CD14-positive monocyte (primary cell): ENCODE results near the gene MICAL2. TPM values are rescaled to one million over a fixed set of nuclear protein-coding genes. Genes with fewer than 3 reads are reported as not detected.

ENCODE experiments used
- DNase-seq, 3 donors: peaks; one replicate each; pipeline ENCODE4 v3.0.0-alpha.2; 2011 to 2022
- H2AFZ ChIP-seq: 2 replicates; pipeline ENCODE4 v1.6.0; 2012; ENCODE audit warnings: mild to moderate bottlenecking, low read depth, low read length, inconsistent platforms; ENCODE audit not compliant: insufficient read depth, poor library complexity, severe bottlenecking
- H3K27ac ChIP-seq, 2 donors: 1 replicate in 1 of 2; 2 replicates in 1 of 2; pipeline ENCODE4 v1.5.1; 2012 to 2013; ENCODE audit warnings: low read length in 2 of 2, control low read depth in 1 of 2, inconsistent platforms in 1 of 2, low read depth in 1 of 2, mild to moderate bottlenecking in 1 of 2
- H3K27me3 ChIP-seq, 2 donors: one replicate each; pipeline versions ENCODE4 v1.6.0 to v1.6.1; 2011 to 2013; ENCODE audit warnings: low read length in 2 of 2; ENCODE audit not compliant: control insufficient read depth in 2 of 2, insufficient read depth in 2 of 2
- H3K36me3 ChIP-seq, 2 donors: replicated peaks in 1 of 2; 1 replicate in 1 of 2; 2 replicates in 1 of 2; pipeline versions ENCODE4 v1.5.1 to v1.6.1; 2012 to 2013; ENCODE audit warnings: low read length in 2 of 2, control low read depth in 1 of 2, inconsistent platforms in 1 of 2, mild to moderate bottlenecking in 1 of 2; ENCODE audit not compliant: insufficient read depth in 2 of 2, control insufficient read depth in 1 of 2
- H3K4me1 ChIP-seq, 2 donors: 1 replicate in 1 of 2; 2 replicates in 1 of 2; pipeline versions ENCODE4 v1.5.1 to v1.6.1; 2012 to 2013; ENCODE audit warnings: low read length in 2 of 2, control low read depth in 1 of 2, inconsistent platforms in 1 of 2, mild to moderate bottlenecking in 1 of 2, moderate library complexity in 1 of 2; ENCODE audit not compliant: insufficient read depth in 2 of 2, control insufficient read depth in 1 of 2
- H3K4me2 ChIP-seq: replicated peaks from 2 replicates; pipeline ENCODE3; 2012; ENCODE audit warnings: low read length, moderate library complexity, mild to moderate bottlenecking; ENCODE audit not compliant: poor library complexity, severe bottlenecking; ENCODE audit errors: extremely low read depth
- H3K4me3 ChIP-seq, 3 experiments: fragments of 200-600 bp in 1 of 3; sonication (generic) in 1 of 3; replicated peaks in 1 of 3; 1 replicate in 2 of 3; 2 replicates in 1 of 3; pipeline ENCODE4 v1.5.1; 2011 to 2013; ENCODE audit warnings: low read length in 3 of 3, mild to moderate bottlenecking in 3 of 3, control low read depth in 2 of 3, low read depth in 2 of 3, inconsistent platforms in 1 of 3, moderate library complexity in 1 of 3
- H3K79me2 ChIP-seq: 2 replicates; pipeline ENCODE4 v1.6.0; 2012; ENCODE audit warnings: mild to moderate bottlenecking, control low read depth, inconsistent platforms, low read length, moderate library complexity; ENCODE audit not compliant: insufficient read depth
- H3K9ac ChIP-seq: 2 replicates; pipeline ENCODE4 v1.6.0; 2017; ENCODE audit warnings: low read length, mild to moderate bottlenecking; ENCODE audit not compliant: insufficient read depth, poor library complexity, severe bottlenecking
- H3K9me3 ChIP-seq, 2 donors: replicated peaks in 1 of 2; 1 replicate in 1 of 2; 2 replicates in 1 of 2; pipeline versions ENCODE4 v1.5.1 to v1.6.1; 2012 to 2013; ENCODE audit warnings: low read length in 2 of 2, control low read depth in 1 of 2; ENCODE audit not compliant: control insufficient read depth in 1 of 2, insufficient read depth in 1 of 2
- H4K20me1 ChIP-seq: 2 replicates; pipeline ENCODE4 v1.6.0; 2012; ENCODE audit warnings: mild to moderate bottlenecking, low read length, control low read depth, moderate library complexity; ENCODE audit not compliant: insufficient read depth
- H3K27ac Mint-ChIP-seq, 7 donors: one replicate each; pipeline ENCODE4 v1.8.0; 2020; ENCODE audit warnings: mild to moderate bottlenecking in 7 of 7, mixed read lengths in 7 of 7, moderate library complexity in 6 of 7, inconsistent platforms in 2 of 7
- H3K27me3 Mint-ChIP-seq, 3 donors: one replicate each; pipeline ENCODE4 v1.8.0; 2021 to 2022; ENCODE audit warnings: low read depth in 3 of 3, mild to moderate bottlenecking in 3 of 3, mixed read lengths in 3 of 3, moderate library complexity in 3 of 3, inconsistent platforms in 1 of 3
- H3K36me3 Mint-ChIP-seq, 2 donors: one replicate each; pipeline ENCODE4 v1.8.0; 2020; ENCODE audit warnings: mixed read lengths in 2 of 2, inconsistent platforms in 1 of 2, mild to moderate bottlenecking in 1 of 2
- H3K4me1 Mint-ChIP-seq: one replicate; pipeline ENCODE4 v1.8.0; 2020; ENCODE audit warnings: mild to moderate bottlenecking, mixed read lengths
- H3K4me3 Mint-ChIP-seq, 2 donors: one replicate each; pipeline ENCODE4 v1.8.0; 2020; ENCODE audit warnings: mild to moderate bottlenecking in 2 of 2, mixed read lengths in 2 of 2, moderate library complexity in 1 of 2
- H3K9me3 Mint-ChIP-seq, 7 donors: one replicate each; pipeline ENCODE4 v1.8.0; 2020 to 2022; ENCODE audit warnings: mixed read lengths in 7 of 7, mild to moderate bottlenecking in 6 of 7, moderate library complexity in 6 of 7, inconsistent platforms in 2 of 7
- CTCF ChIP-seq: fragments of 200-600 bp; IDR thresholded peaks from one replicate; pipeline ENCODE4 v1.8.0; 2022; ENCODE audit warnings: antibody characterized with exemption, mild to moderate bottlenecking
- WGBS: methylation state at CpG from one replicate; pipeline ENCODE4 v1.1.5; 2013; ENCODE audit warnings: missing lambda C conversion rate; ENCODE audit not compliant: insufficient coverage; 5-methylcytosine and 5-hydroxymethylcytosine counted together
- intact Hi-C, 2 donors: fragments of 100-400 bp; cut with micrococcal nuclease; formaldehyde crosslinking; loops; one replicate each; pipeline versions ENCODE4 v1.15.0 to v1.15.1; 2023
- polyA plus RNA-seq, 3 donors: library from polyadenylated mRNA; depleted of rRNA in 1 of 3; unstranded in 2 of 3; stranded (reverse) in 1 of 3; fragments of 300-500 nt in 2 of 3; fragments of >200 nt in 1 of 3; fragmentation: Illumina TruSeq in 2 of 3; gene quantifications; 1 replicate in 2 of 3; 2 replicates in 1 of 3; pipeline ENCODE4 v1.2.3, GENCODE V29; 2012 to 2021

Gene MICAL2
- polyA plus RNA-seq, 3 donors = 39.8 to 72.5 (median 44.0) TPM

- Mint-ChIP-seq H3K4me3 (no peak overlapping the region), H3K4me1 (peaks cover 54% of the 10 kb centered on the region), H3K9me3 (no peaks in the 10 kb centered on the region), H3K27ac (peak overlapping the region; percentile 91 to 100 (median 97)), H3K27me3 (peaks cover 0 to 4% (median 3%) of the 10 kb centered on the region in 3 donors), H3K36me3 (peaks cover 55 to 70% of the 10 kb centered on the region in 2 donors)
- peak overlapping the region; percentile 56 for H3K9ac ChIP-seq
- H3K36me3 ChIP-seq = peaks cover 41 to 52% of the 10 kb centered on the region in 2 donors
- intact Hi-C loops = no loop called here
- peaks cover 33% of the 10 kb centered on the region for H3K79me2 ChIP-seq
- peaks cover 52 to 64% of the 10 kb centered on the region in 2 donors for H3K4me1 ChIP-seq
- peak overlapping the region; percentile 95 to 96 for H3K27ac ChIP-seq
- no peaks in the 10 kb centered on the region for H3K9me3 ChIP-seq
- DNase-seq = no peak
- H3K4me2 ChIP-seq = no peak overlapping the region
- no peak for TF ChIP-seq CTCF
- 100% methylated on average over 2 of the region's 4 CpGs for WGBS
- H3K27me3 ChIP-seq = no peaks in the 10 kb centered on the region
- peaks cover 18% of the 10 kb centered on the region for H4K20me1 ChIP-seq
- H3K4me3 ChIP-seq = no peak overlapping the region
- H2AFZ ChIP-seq = no peak overlapping the region
Measured at GRCh38 chr11:12161137-12161536, 50.7 kb downstream of the MICAL2 start.

DNA sequence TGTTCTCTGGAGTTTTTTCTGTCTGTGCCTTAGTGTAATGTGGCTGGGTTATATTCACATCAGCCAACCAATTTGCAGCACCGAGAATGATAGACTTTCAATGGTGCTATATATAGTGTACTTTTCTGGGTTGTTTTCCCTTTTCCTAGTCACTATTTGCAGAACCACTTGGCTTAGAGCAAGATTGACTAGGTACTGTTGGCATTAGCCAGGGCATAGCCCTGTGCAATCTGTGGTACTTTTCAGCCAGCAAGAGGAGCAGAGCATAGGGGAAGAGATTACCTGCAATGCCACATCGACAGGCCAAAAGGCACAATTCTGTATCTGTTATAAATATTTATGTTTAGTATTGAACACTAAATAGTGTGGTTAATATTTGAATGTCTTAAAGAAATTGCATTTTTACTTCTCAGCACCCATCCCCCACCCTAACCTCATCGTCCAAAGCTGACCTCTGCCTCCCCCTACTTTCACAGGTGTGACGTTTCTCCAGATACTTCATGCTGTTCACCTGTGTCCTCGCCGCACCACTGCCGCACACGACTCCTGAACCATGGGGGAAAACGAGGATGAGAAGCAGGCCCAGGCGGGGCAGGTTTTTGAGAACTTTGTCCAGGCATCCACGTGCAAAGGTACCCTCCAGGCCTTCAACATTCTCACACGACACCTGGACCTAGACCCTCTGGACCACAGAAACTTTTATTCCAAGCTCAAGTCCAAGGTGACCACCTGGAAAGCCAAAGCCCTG, 51.4 kb downstream of the MICAL2 start:
- Histone ChIP-seq H3K27me3 (no peaks in the 10 kb centered on the region), H3K79me2 (peaks cover 27% of the 10 kb centered on the region), H3K4me3 (no peak overlapping the region), H2AFZ (no peak overlapping the region), H3K27ac (peak overlapping the region in 1 of 2 donors; percentile 95), H3K36me3 (peaks cover 46 to 55% of the 10 kb centered on the region in 2 donors), H3K4me1 (peaks cover 49 to 61% of the 10 kb centered on the region in 2 donors), H3K9ac (no peak overlapping the region), H3K4me2 (no peak overlapping the region), H4K20me1 (peaks cover 13% of the 10 kb centered on the region), H3K9me3 (no peaks in the 10 kb centered on the region)
- WGBS = 98% methylated on average over 9 of the region's 12 CpGs
- no peak for DNase-seq
- Mint-ChIP-seq H3K36me3 (peaks cover 58 to 70% of the 10 kb centered on the region in 2 donors), H3K4me1 (peaks cover 52% of the 10 kb centered on the region), H3K9me3 (peaks cover 0 to 2% (median 0%) of the 10 kb centered on the region in 7 donors), H3K27ac (peak overlapping the region in 5 of 7 donors; percentile 12 to 98 (median 92)), H3K27me3 (peaks cover 0 to 4% (median 2%) of the 10 kb centered on the region in 3 donors), H3K4me3 (peak overlapping the region in 1 of 2 donors; percentile 32)
- no peak for TF ChIP-seq CTCF
- intact Hi-C loops = no loop called here
